ENCODE data around the gene IGF2.

IGF2 gene

DNA sequence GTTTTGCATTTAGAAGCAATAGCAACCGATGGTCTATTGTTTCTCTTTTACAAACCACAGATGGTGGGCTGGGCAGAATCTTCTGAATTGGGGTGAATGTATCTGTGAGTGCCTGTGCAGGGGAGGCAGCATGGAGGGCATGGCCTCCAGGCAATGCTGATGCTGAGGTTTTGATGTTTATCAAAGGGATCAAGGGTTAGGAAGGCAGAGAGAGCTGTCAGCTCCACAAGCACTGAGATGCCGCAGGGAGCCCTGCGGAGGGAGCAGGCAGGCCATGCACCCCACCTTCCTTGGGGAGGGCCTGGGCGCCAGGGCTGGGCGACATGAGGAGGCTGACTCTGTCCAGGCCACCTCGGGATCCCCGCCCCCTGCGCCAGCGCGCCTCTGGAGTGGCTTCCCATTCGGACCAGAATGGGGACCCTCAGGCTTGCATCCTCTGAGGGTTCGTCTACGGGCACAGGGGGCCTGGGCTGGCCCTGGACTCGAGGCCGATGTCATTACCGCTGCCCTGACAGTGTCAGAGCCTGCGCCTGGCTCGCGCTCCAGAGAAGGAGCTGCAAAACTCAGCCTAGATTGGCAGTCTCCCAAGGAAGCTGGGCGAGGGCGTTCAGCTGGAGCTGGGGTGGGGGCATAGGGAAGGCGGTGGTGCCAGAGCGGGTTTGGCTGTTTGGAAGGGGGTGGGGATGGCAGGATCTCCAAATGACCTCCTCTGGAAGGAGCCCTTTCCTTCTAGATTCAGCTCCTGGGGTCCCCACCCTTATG lies 46.3 kb upstream of the IGF2 start:
- Histone ChIP-seq H3K79me2 (ENCODE audit: control insufficient read depth, insufficient read depth, low read length, poor library complexity) (no peaks in the 10 kb centered on the region), H2AK5ac (ENCODE audit: low read length) (no peak overlapping the region), H2AFZ (ENCODE audit: insufficient read depth, low read length, poor library complexity) (no peak overlapping the region), H2BK12ac (ENCODE audit: low read length) (no peak overlapping the region), H3K4me3 (ENCODE audit: low read depth, low read length) (no peak overlapping the region), H3K27me3 (ENCODE audit: insufficient read depth, low read length) (no peaks in the 10 kb centered on the region), H3K4me1 (ENCODE audit: control insufficient read depth in 1 of 2, insufficient read depth in 2 of 2, low read length in 2 of 2) (no peaks in the 10 kb centered on the region), H3K79me1 (ENCODE audit: low read length) (no peaks in the 10 kb centered on the region), H4K91ac (ENCODE audit: low read depth, low read length) (no peak overlapping the region), H3K23ac (ENCODE audit: low read length) (no peak overlapping the region), H3K4ac (ENCODE audit: low read depth, low read length) (no peak overlapping the region), H4K12ac (ENCODE audit: low read depth, low read length) (no peak overlapping the region), H4K8ac (ENCODE audit: low read depth, low read length) (no peak overlapping the region), H3K9me3 (ENCODE audit: insufficient read depth, low read depth, low read length) (peaks cover 11% of the 10 kb centered on the region), H2BK5ac (ENCODE audit: low read depth, low read length, poor library complexity) (no peak overlapping the region), H3K4me2 (ENCODE audit: low read length) (no peak overlapping the region), H2BK120ac (ENCODE audit: insufficient read depth, low read length, poor library complexity) (no peak overlapping the region), H3K27ac (ENCODE audit: low read depth, low read length) (no peak overlapping the region), H3K9ac (ENCODE audit: low read length) (no peak overlapping the region), H3K14ac (ENCODE audit: low read length) (no peak overlapping the region), H3K18ac (ENCODE audit: low read length) (no peak overlapping the region), H3K36me3 (ENCODE audit: control insufficient read depth in 1 of 2, insufficient read depth in 2 of 2, low read length in 2 of 2) (no peaks in the 10 kb centered on the region)
- DNase-seq, result no peak
- no CpG with 5 or more reads among the region's 23 CpGs for WGBS (ENCODE audit: extremely low coverage, insufficient coverage, insufficient read length)

DNA sequence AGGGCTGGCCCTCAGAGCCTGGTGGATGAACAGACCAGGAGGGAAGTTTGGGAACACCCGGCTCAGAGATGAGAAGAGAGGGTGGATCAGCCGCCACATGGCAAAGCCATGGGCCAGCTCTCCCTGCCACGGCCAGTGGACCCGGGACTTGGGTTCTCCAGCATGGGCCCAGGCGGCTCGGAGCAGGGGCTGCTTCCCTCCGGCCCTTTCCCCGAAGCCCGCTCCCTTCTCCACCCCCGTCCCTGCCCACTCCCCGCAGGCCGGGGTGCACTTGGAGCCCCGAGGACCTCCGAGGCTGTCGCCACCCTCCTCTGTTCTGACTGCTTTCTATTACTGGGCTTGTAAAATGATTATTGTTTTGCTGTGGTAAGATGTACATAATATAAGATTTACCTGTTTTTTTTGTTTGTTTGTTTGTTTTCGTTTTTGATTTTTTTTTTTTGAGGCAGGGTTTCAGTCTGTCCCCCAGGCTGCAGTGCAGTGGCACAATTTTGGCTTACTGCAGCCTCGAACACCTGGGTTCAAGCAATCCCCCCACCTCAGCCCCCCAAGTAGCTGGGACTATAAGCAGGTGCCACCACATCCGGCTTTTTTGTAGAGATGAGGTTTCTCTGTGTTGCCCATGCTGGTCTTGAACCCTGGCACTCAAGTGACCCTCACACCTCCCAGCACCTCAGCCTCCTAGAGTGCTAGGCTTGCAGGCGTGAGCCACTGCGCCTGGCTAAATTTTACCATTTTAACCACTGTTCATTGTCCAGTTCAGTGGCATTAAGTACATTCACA lies 43.7 kb upstream of the IGF2 start:
- H3K79me2 ChIP-seq (ENCODE audit: control insufficient read depth, insufficient read depth, low read length, poor library complexity), result no peaks in the 10 kb centered on the region
- H3K9me3 ChIP-seq (ENCODE audit: insufficient read depth, low read depth, low read length), result peaks cover 10% of the 10 kb centered on the region
- no peak overlapping the region for H3K18ac ChIP-seq (ENCODE audit: low read length)
- no peak overlapping the region for H3K4ac ChIP-seq (ENCODE audit: low read depth, low read length)
- H3K4me2 ChIP-seq (ENCODE audit: low read length), result no peak overlapping the region
- no peak overlapping the region for H3K14ac ChIP-seq (ENCODE audit: low read length)
- H3K9ac ChIP-seq (ENCODE audit: low read length), result no peak overlapping the region
- no peaks in the 10 kb centered on the region for H3K36me3 ChIP-seq (ENCODE audit: control insufficient read depth in 1 of 2, insufficient read depth in 2 of 2, low read length in 2 of 2)
- H3K27ac ChIP-seq (ENCODE audit: low read depth, low read length), result no peak overlapping the region
- DNase-seq, result no peak
- no peak overlapping the region for H2BK12ac ChIP-seq (ENCODE audit: low read length)
- no CpG with 5 or more reads among the region's 20 CpGs for WGBS (ENCODE audit: extremely low coverage, insufficient coverage, insufficient read length)
- no peak overlapping the region for H4K8ac ChIP-seq (ENCODE audit: low read depth, low read length)
- no peaks in the 10 kb centered on the region for H3K27me3 ChIP-seq (ENCODE audit: insufficient read depth, low read length)
- no peak overlapping the region for H2AFZ ChIP-seq (ENCODE audit: insufficient read depth, low read length, poor library complexity)
- no peak overlapping the region for H2AK5ac ChIP-seq (ENCODE audit: low read length)
- H3K79me1 ChIP-seq (ENCODE audit: low read length), result no peaks in the 10 kb centered on the region
- no peak overlapping the region for H4K12ac ChIP-seq (ENCODE audit: low read depth, low read length)
- no peak overlapping the region for H2BK5ac ChIP-seq (ENCODE audit: low read depth, low read length, poor library complexity)
- no peak overlapping the region for H4K91ac ChIP-seq (ENCODE audit: low read depth, low read length)
- no peaks in the 10 kb centered on the region for H3K4me1 ChIP-seq (ENCODE audit: control insufficient read depth in 1 of 2, insufficient read depth in 2 of 2, low read length in 2 of 2)
- H3K23ac ChIP-seq (ENCODE audit: low read length), result no peak overlapping the region
- no peak overlapping the region for H3K4me3 ChIP-seq (ENCODE audit: low read depth, low read length)
- no peak overlapping the region for H2BK120ac ChIP-seq (ENCODE audit: insufficient read depth, low read length, poor library complexity)

DNA sequence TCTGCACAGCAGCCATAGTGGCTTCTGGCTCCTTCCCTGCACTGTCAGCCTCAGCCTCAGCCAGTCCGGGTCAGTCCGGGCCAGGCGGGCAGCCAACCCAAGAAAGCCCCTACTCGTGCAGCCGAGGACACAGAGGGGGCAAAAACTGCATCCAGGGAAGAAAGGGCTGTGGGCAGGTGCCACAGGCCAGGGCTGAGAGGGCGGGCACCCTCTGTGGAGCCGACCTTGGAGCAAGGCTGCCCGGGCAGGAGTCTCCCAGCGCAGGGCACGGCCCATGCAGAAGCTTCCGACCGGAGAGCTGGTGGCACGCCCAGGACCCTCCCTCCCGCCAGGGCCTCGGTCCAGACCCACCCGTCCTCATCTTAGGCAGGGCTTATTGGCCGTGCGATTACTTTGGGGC lies 42.9 kb upstream of the IGF2 start:
- Histone ChIP-seq H3K79me2 (ENCODE audit: control insufficient read depth, insufficient read depth, low read length, poor library complexity) (no peaks in the 10 kb centered on the region), H3K23ac (ENCODE audit: low read length) (no peak overlapping the region), H2BK5ac (ENCODE audit: low read depth, low read length, poor library complexity) (no peak overlapping the region), H2BK120ac (ENCODE audit: insufficient read depth, low read length, poor library complexity) (no peak overlapping the region), H2AFZ (ENCODE audit: insufficient read depth, low read length, poor library complexity) (no peak overlapping the region), H3K18ac (ENCODE audit: low read length) (no peak overlapping the region), H3K4me1 (ENCODE audit: control insufficient read depth in 1 of 2, insufficient read depth in 2 of 2, low read length in 2 of 2) (no peaks in the 10 kb centered on the region), H3K36me3 (ENCODE audit: control insufficient read depth in 1 of 2, insufficient read depth in 2 of 2, low read length in 2 of 2) (no peaks in the 10 kb centered on the region), H3K9ac (ENCODE audit: low read length) (no peak overlapping the region), H2AK5ac (ENCODE audit: low read length) (no peak overlapping the region), H3K4me3 (ENCODE audit: low read depth, low read length) (no peak overlapping the region), H2BK12ac (ENCODE audit: low read length) (no peak overlapping the region), H4K91ac (ENCODE audit: low read depth, low read length) (no peak overlapping the region), H3K4ac (ENCODE audit: low read depth, low read length) (no peak overlapping the region), H3K14ac (ENCODE audit: low read length) (no peak overlapping the region), H3K27ac (ENCODE audit: low read depth, low read length) (no peak overlapping the region), H4K12ac (ENCODE audit: low read depth, low read length) (no peak overlapping the region), H3K9me3 (ENCODE audit: insufficient read depth, low read depth, low read length) (peaks cover 2% of the 10 kb centered on the region), H3K79me1 (ENCODE audit: low read length) (no peaks in the 10 kb centered on the region), H3K4me2 (ENCODE audit: low read length) (no peak overlapping the region), H3K27me3 (ENCODE audit: insufficient read depth, low read length) (no peaks in the 10 kb centered on the region), H4K8ac (ENCODE audit: low read depth, low read length) (no peak overlapping the region)
- no peak for DNase-seq
- no CpG with 5 or more reads among the region's 18 CpGs for WGBS (ENCODE audit: extremely low coverage, insufficient coverage, insufficient read length)

DNA sequence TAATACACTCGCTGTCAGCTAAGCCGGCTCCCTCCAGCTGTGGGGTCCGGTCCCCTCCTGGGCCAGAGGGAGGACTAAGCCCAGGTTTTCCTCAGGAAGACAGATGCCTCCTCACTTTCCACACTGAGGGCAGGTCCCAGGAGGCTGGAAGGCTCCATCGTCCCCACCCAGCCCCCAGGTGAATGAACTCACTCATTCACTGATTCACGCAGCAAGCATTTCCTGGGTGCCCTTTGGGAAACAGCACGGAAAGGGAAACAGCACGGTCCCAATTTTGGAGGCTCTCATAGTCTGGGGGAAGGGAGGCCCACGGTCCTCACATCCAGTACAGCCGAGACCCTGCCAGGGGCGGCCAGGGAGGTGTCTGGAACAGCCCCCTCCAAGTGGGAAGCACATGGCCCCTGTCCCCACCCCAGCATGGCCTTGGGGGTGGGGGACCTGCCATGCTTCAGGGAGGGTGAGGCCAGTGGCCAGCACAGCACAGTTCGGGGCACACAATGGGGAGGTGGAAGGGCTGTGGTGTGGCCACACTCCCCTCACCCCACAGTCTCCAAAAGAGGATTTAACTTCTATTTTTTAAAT lies 41.7 kb upstream of the IGF2 start:
- Histone ChIP-seq H2AFZ (ENCODE audit: insufficient read depth, low read length, poor library complexity) (no peak overlapping the region), H4K91ac (ENCODE audit: low read depth, low read length) (no peak overlapping the region), H3K9me3 (ENCODE audit: insufficient read depth, low read depth, low read length) (peaks cover 4% of the 10 kb centered on the region), H3K79me1 (ENCODE audit: low read length) (no peaks in the 10 kb centered on the region), H3K4me3 (ENCODE audit: low read depth, low read length) (peak overlapping the region; percentile 32), H3K4me2 (ENCODE audit: low read length) (no peak overlapping the region), H3K9ac (ENCODE audit: low read length) (no peak overlapping the region), H3K18ac (ENCODE audit: low read length) (no peak overlapping the region), H3K14ac (ENCODE audit: low read length) (no peak overlapping the region), H3K4ac (ENCODE audit: low read depth, low read length) (no peak overlapping the region), H3K79me2 (ENCODE audit: control insufficient read depth, insufficient read depth, low read length, poor library complexity) (no peaks in the 10 kb centered on the region), H3K36me3 (ENCODE audit: control insufficient read depth in 1 of 2, insufficient read depth in 2 of 2, low read length in 2 of 2) (no peaks in the 10 kb centered on the region), H4K8ac (ENCODE audit: low read depth, low read length) (no peak overlapping the region), H2BK5ac (ENCODE audit: low read depth, low read length, poor library complexity) (no peak overlapping the region), H3K27me3 (ENCODE audit: insufficient read depth, low read length) (no peaks in the 10 kb centered on the region), H4K12ac (ENCODE audit: low read depth, low read length) (no peak overlapping the region), H2BK120ac (ENCODE audit: insufficient read depth, low read length, poor library complexity) (no peak overlapping the region), H2BK12ac (ENCODE audit: low read length) (no peak overlapping the region), H3K27ac (ENCODE audit: low read depth, low read length) (no peak overlapping the region), H3K23ac (ENCODE audit: low read length) (no peak overlapping the region), H2AK5ac (ENCODE audit: low read length) (no peak overlapping the region), H3K4me1 (ENCODE audit: control insufficient read depth in 1 of 2, insufficient read depth in 2 of 2, low read length in 2 of 2) (no peaks in the 10 kb centered on the region)
- WGBS (ENCODE audit: extremely low coverage, insufficient coverage, insufficient read length), result no CpG with 5 or more reads among the region's 11 CpGs
- DNase-seq, result no peak

Data from trophoblast cell (in vitro differentiated cells and primary cell).